ENCODE measurements around the gene ZGPAT. TPM values are rescaled to one million over a fixed set of nuclear protein-coding genes. Genes with fewer than 3 reads are reported as not detected.
A peak's percentile ranks its signal among the peaks of the same experiment; 100 is the strongest.
"Not testable (repeated sequence)": the region's sequence is repeated elsewhere in the genome, so short reads cannot be mapped to it uniquely, and the experiment has no call there.

Gene ZGPAT
- total RNA-seq, 1 experiment from 2014 or later: 27.2 TPM

- no peak overlapping the region for H3K4me2 ChIP-seq
- H3K4me3 ChIP-seq: no peak overlapping the region
- BruUV-seq (replicated peaks): no TSS peak
- H3K36me3 ChIP-seq (ENCODE audit: low read depth): peaks cover 40% of the 10 kb centered on the region
- no peak overlapping the region for H3K27ac ChIP-seq
- no peaks in the 10 kb centered on the region for H3K9me3 ChIP-seq (ENCODE audit: insufficient read depth, low read depth)
- intact Hi-C loops (cut with micrococcal nuclease; ENCODE audit: unreplicated experiment): no loop called here
- ChIA-PET POLR2A (ENCODE audit: unreplicated experiment) (interaction anchor here (0.7 kb wide), 1 partner anchor 62 kb away, joined by 4 read pairs; no protein-coding TSS in a partner anchor), CTCF (no interaction called here)
- peaks cover 89% of the 10 kb centered on the region for H3K79me2 ChIP-seq (ENCODE audit: low read depth)
- H3K4me1 ChIP-seq (replicated peaks; ENCODE audit: insufficient read depth): peaks cover 10% of the 10 kb centered on the region; the same call in 1 of the 2 replicates
- TF ChIP-seq EZH2 (IDR thresholded peaks at IDR 0.05; ENCODE audit: low read depth) (no peak), CTCF (conservative IDR thresholded peaks at IDR 0.05) (no peak)
- no peaks in the 10 kb centered on the region for H3K27me3 ChIP-seq (ENCODE audit: insufficient read depth, low read depth)
- DNase-seq: peak in 1 of 2 experiments; percentile 8
- no peaks in the 10 kb centered on the region; the same call in 1 of the 2 replicates for H3F3A ChIP-seq (ENCODE audit: insufficient read depth, low read depth)
- no peaks in the 10 kb centered on the region for H3K9me2 ChIP-seq (ENCODE audit: insufficient read depth)
- peaks cover 22% of the 10 kb centered on the region for H4K20me1 ChIP-seq (ENCODE audit: insufficient read depth)
- no peak overlapping the region for H2AFZ ChIP-seq
Observed at GRCh38 chr20:63712191-63712590, 4.4 kb downstream of the ZGPAT start.

GRCh38 chr20:63714858-63715257, 7.0 kb downstream of the ZGPAT start:
- ChIA-PET CTCF (no interaction called here), POLR2A (ENCODE audit: unreplicated experiment) (interaction anchor here (0.7 kb wide), 1 partner anchor 244 kb away, joined by 23 read pairs; no protein-coding TSS in a partner anchor)
- intact Hi-C loops (cut with micrococcal nuclease; ENCODE audit: unreplicated experiment): no loop called here
- H3K27ac ChIP-seq: no peak overlapping the region
- no peak overlapping the region for H3K4me3 ChIP-seq
- peaks cover 17% of the 10 kb centered on the region for H4K20me1 ChIP-seq (ENCODE audit: insufficient read depth)
- H3K4me1 ChIP-seq (replicated peaks; ENCODE audit: insufficient read depth): no peaks in the 10 kb centered on the region
- H3K4me2 ChIP-seq: no peak overlapping the region
- no peak overlapping the region for H2AFZ ChIP-seq
- peak in 1 of 2 experiments; percentile 19 for DNase-seq
- H3K27me3 ChIP-seq (ENCODE audit: insufficient read depth, low read depth): no peaks in the 10 kb centered on the region
- no peaks in the 10 kb centered on the region for H3K9me3 ChIP-seq (ENCODE audit: insufficient read depth, low read depth)
- peaks cover 8% of the 10 kb centered on the region; the same call in 1 of the 2 replicates for H3F3A ChIP-seq (ENCODE audit: insufficient read depth, low read depth)
- peaks cover 62% of the 10 kb centered on the region for H3K36me3 ChIP-seq (ENCODE audit: low read depth)
- TF ChIP-seq EZH2 (IDR thresholded peaks at IDR 0.05; ENCODE audit: low read depth) (no peak), CTCF (conservative IDR thresholded peaks at IDR 0.05) (no peak)
- no TSS peak for BruUV-seq (replicated peaks)
- H3K79me2 ChIP-seq (ENCODE audit: low read depth): peaks cover 84% of the 10 kb centered on the region
- no peaks in the 10 kb centered on the region for H3K9me2 ChIP-seq (ENCODE audit: insufficient read depth)

- peaks cover 16% of the 10 kb centered on the region for H4K20me1 ChIP-seq (ENCODE audit: insufficient read depth)
- H3K36me3 ChIP-seq (ENCODE audit: low read depth): peaks cover 40% of the 10 kb centered on the region
- BruUV-seq (replicated peaks): no TSS peak
- POLR2A ChIA-PET (ENCODE audit: unreplicated experiment): no interaction called here
- no peak for DNase-seq
- H3K4me3 ChIP-seq: no peak overlapping the region
- no peaks in the 10 kb centered on the region for H3K4me1 ChIP-seq (replicated peaks; ENCODE audit: insufficient read depth)
- no peak overlapping the region for H2AFZ ChIP-seq
- CTCF ChIA-PET: no interaction called here
- peaks cover 3% of the 10 kb centered on the region; the same call in 1 of the 2 replicates for H3K9me3 ChIP-seq (ENCODE audit: insufficient read depth, low read depth)
- H3K9me2 ChIP-seq (ENCODE audit: insufficient read depth): no peaks in the 10 kb centered on the region
- intact Hi-C loops (cut with micrococcal nuclease; ENCODE audit: unreplicated experiment): no loop called here
- no peak overlapping the region for H3K4me2 ChIP-seq
- peaks cover 52% of the 10 kb centered on the region for H3K79me2 ChIP-seq (ENCODE audit: low read depth)
- TF ChIP-seq CTCF (conservative IDR thresholded peaks at IDR 0.05): no peak
- no peak for TF ChIP-seq EZH2 (IDR thresholded peaks at IDR 0.05; ENCODE audit: low read depth)
- H3K27ac ChIP-seq: no peak overlapping the region
- peaks cover 8% of the 10 kb centered on the region; the same call in 1 of the 2 replicates for H3F3A ChIP-seq (ENCODE audit: insufficient read depth, low read depth)
- H3K27me3 ChIP-seq (ENCODE audit: insufficient read depth, low read depth): no peaks in the 10 kb centered on the region
Observed at GRCh38 chr20:63718996-63719395, 11.2 kb downstream of the ZGPAT start.

GRCh38 chr20:63722967-63723622, 15.3 kb downstream of the ZGPAT start:
- peaks cover 13% of the 10 kb centered on the region for H3K9me3 ChIP-seq (ENCODE audit: insufficient read depth, low read depth)
- BruUV-seq (replicated peaks); H2AFZ ChIP-seq; H3K4me1 ChIP-seq (replicated peaks; ENCODE audit: insufficient read depth); DNase-seq; POLR2A ChIA-PET (ENCODE audit: unreplicated experiment); H3K4me3 ChIP-seq; H3K4me2 ChIP-seq; intact Hi-C loops (cut with micrococcal nuclease; ENCODE audit: unreplicated experiment); H3K27me3 ChIP-seq (ENCODE audit: insufficient read depth, low read depth); H3K9me2 ChIP-seq (ENCODE audit: insufficient read depth); H3K27ac ChIP-seq: not testable (repeated sequence)
- H3F3A ChIP-seq (ENCODE audit: insufficient read depth, low read depth): peaks cover 16% of the 10 kb centered on the region; the same call in 1 of the 2 replicates
- H4K20me1 ChIP-seq (ENCODE audit: insufficient read depth): peaks cover 12% of the 10 kb centered on the region
- CTCF ChIA-PET: interaction anchor here (0.7 kb wide), 1 partner anchor 73 kb away, joined by 4 read pairs; no protein-coding TSS in a partner anchor
- H3K36me3 ChIP-seq (ENCODE audit: low read depth): peaks cover 25% of the 10 kb centered on the region
- H3K79me2 ChIP-seq (ENCODE audit: low read depth): peaks cover 21% of the 10 kb centered on the region

- intact Hi-C loops (cut with micrococcal nuclease; ENCODE audit: unreplicated experiment); H3K9me2 ChIP-seq (ENCODE audit: insufficient read depth); H3K4me2 ChIP-seq; H3K27me3 ChIP-seq (ENCODE audit: insufficient read depth, low read depth); H3K4me1 ChIP-seq (replicated peaks; ENCODE audit: insufficient read depth); H2AFZ ChIP-seq; H3K27ac ChIP-seq; POLR2A ChIA-PET (ENCODE audit: unreplicated experiment); H3K79me2 ChIP-seq (ENCODE audit: low read depth); BruUV-seq (replicated peaks); CTCF ChIA-PET; H3K9me3 ChIP-seq (ENCODE audit: insufficient read depth, low read depth); H3K4me3 ChIP-seq: not testable (repeated sequence)
- peaks cover 13% of the 10 kb centered on the region; the same call in 1 of the 2 replicates for H3K36me3 ChIP-seq (ENCODE audit: low read depth)
- H4K20me1 ChIP-seq (ENCODE audit: insufficient read depth): peaks cover 12% of the 10 kb centered on the region
- DNase-seq: peak in 1 of 2 experiments; percentile 22
- H3F3A ChIP-seq (ENCODE audit: insufficient read depth, low read depth): peaks cover 26% of the 10 kb centered on the region; the same call in 1 of the 2 replicates
Observed at GRCh38 chr20:63730189-63730733, 22.4 kb downstream of the ZGPAT start.
